KG1 (cell line): ENCODE data around the gene KBTBD13.

Experiments
- DNase-seq: peaks from one replicate; lab custom pipeline; 2025; lab: John Stamatoyannopoulos, UW

Gene KBTBD13

GRCh38 chr15:65115086-65115485 lies 38.5 kb downstream of the KBTBD13 start, which contains the start of gene UBAP1L:
UBAP1L (minus strand) TSS chr15:65115200; CDS start chr15:65106215, 8,985 bp downstream.
- no peak for DNase-seq

GRCh38 chr15:65115542-65115941 lies 39.0 kb downstream of the KBTBD13 start:
- no peak for DNase-seq
